Neural progenitor cell (in vitro differentiated cells): ENCODE measurements around the gene TARDBP.

Experiments used
- CTCF ChIP-seq: fragments of 200-600 bp; sonication (generic); IDR thresholded peaks from 2 replicates; pipeline ENCODE4 v1.5.1; 2017; ENCODE audit warnings: antibody characterized with exemption, mild to moderate bottlenecking
- EZH2 ChIP-seq: fragments of 200-600 bp; sonication (generic); IDR thresholded peaks from 2 replicates; pipeline ENCODE4 v1.6.1; 2017; ENCODE audit warnings: antibody characterized with exemption, mild to moderate bottlenecking, moderate library complexity
- EZH2phosphoT487 ChIP-seq: fragments of 200-600 bp; sonication (generic); IDR thresholded peaks from 2 replicates; pipeline ENCODE4 v1.6.1; 2017; ENCODE audit warnings: antibody characterized with exemption

- TF ChIP-seq CTCF (no peak), EZH2 (no peak), EZH2phosphoT487 (no peak)
Measured at GRCh38 chr1:11058595-11059154, 46.2 kb downstream of the TARDBP start.
